ENCODE data around the gene TPGS2. TPM values are rescaled to one million over a fixed set of nuclear protein-coding genes. Genes with fewer than 3 reads are reported as not detected.

The TPGS2 gene
- total RNA-seq, 1 experiment from 2014 or later: 93.3 TPM

DNA sequence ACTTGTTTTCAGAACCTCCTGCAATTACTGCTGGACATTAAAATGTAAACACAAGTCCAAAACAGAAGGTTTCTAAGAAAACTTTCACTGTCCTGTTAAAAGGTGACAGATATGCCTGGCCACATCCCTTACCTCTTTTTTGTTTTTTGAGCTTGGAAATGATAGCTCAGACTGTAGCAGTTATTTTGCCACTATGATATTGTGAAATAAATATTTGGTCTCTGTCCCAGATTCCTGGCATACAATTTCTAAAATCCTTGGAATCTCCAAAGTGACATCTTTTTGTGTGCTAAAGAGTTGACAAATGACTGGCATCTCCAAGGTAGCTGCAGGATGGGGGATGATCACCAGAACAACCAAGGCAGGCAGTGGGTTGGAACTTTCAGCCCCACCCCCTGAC, 16.8 kb downstream of the TPGS2 start:
- no peak overlapping the region for H3K27ac ChIP-seq (ENCODE audit: low read depth, low read length)
- no peaks in the 10 kb centered on the region for H3K9me2 ChIP-seq (ENCODE audit: insufficient read depth)
- H3K9ac ChIP-seq (ENCODE audit: low read length): no peak overlapping the region
- no peaks in the 10 kb centered on the region for H4K20me1 ChIP-seq (ENCODE audit: insufficient read depth)
- no TSS peak for BruUV-seq (replicated peaks)
- no peaks in the 10 kb centered on the region for H3K9me3 ChIP-seq (ENCODE audit: control insufficient read depth in 1 of 2, insufficient read depth in 1 of 2, low read depth in 1 of 2, low read length in 2 of 2)
- no peak overlapping the region for H3K4me3 ChIP-seq (replicated peaks in 1 of 2; ENCODE audit: low read depth in 1 of 2, low read length in 2 of 2)
- H3K4me2 ChIP-seq (ENCODE audit: low read length): no peak overlapping the region
- DNase-seq (ENCODE audit: low read depth, low spot score) (no peak), ATAC-seq (no peak)
- H3K36me3 ChIP-seq (ENCODE audit: control insufficient read depth in 1 of 2, insufficient read depth in 2 of 2, low read length in 2 of 2): peaks cover 6% of the 10 kb centered on the region in 2 experiments; a peak in 2 of 4 replicates
- TF ChIP-seq POLR2AphosphoS5 (IDR thresholded peaks at IDR 0.05; ENCODE audit: low read depth, low read length): no peak
- TF ChIP-seq ZNF274 (IDR thresholded peaks at IDR 0.05; ENCODE audit: low read depth, low read length): no peak
- TF ChIP-seq EZH2phosphoT487 (IDR thresholded peaks at IDR 0.05; ENCODE audit: borderline replicate concordance): no peak
- TF ChIP-seq, protein P1, sequence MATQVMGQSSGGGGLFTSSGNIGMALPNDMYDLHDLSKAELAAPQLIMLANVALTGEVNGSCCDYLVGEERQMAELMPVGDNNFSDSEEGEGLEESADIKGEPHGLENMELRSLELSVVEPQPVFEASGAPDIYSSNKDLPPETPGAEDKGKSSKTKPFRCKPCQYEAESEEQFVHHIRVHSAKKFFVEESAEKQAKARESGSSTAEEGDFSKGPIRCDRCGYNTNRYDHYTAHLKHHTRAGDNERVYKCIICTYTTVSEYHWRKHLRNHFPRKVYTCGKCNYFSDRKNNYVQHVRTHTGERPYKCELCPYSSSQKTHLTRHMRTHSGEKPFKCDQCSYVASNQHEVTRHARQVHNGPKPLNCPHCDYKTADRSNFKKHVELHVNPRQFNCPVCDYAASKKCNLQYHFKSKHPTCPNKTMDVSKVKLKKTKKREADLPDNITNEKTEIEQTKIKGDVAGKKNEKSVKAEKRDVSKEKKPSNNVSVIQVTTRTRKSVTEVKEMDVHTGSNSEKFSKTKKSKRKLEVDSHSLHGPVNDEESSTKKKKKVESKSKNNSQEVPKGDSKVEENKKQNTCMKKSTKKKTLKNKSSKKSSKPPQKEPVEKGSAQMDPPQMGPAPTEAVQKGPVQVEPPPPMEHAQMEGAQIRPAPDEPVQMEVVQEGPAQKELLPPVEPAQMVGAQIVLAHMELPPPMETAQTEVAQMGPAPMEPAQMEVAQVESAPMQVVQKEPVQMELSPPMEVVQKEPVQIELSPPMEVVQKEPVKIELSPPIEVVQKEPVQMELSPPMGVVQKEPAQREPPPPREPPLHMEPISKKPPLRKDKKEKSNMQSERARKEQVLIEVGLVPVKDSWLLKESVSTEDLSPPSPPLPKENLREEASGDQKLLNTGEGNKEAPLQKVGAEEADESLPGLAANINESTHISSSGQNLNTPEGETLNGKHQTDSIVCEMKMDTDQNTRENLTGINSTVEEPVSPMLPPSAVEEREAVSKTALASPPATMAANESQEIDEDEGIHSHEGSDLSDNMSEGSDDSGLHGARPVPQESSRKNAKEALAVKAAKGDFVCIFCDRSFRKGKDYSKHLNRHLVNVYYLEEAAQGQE (IDR thresholded peaks at IDR 0.05; ENCODE audit: low read depth): no peak
- TF ChIP-seq EGR1 (IDR thresholded peaks at IDR 0.05; ENCODE audit: low read depth): no peak
- H3K4me1 ChIP-seq (ENCODE audit: control insufficient read depth in 1 of 2, insufficient read depth in 2 of 2, low read length in 2 of 2): no peaks in the 10 kb centered on the region
- intact Hi-C loops (cut with micrococcal nuclease): no loop called here
- H3K27me3 ChIP-seq (ENCODE audit: insufficient read depth, low read length): no peaks in the 10 kb centered on the region
- H3K79me2 ChIP-seq (ENCODE audit: insufficient read depth, low read length): no peaks in the 10 kb centered on the region; the same call in 1 of the 2 replicates
- ChIA-PET CTCF (no interaction called here), RAD21 (ENCODE audit: low non-redundant PET in 1 of 2, low total read pairs in 2 of 2, uncharacterized antibody in 2 of 2, unreplicated experiment in 2 of 2) (no interaction called here), POLR2A (no interaction called here)
- H2AFZ ChIP-seq (ENCODE audit: low read depth, low read length, poor library complexity, severe bottlenecking): no peak overlapping the region

DNA sequence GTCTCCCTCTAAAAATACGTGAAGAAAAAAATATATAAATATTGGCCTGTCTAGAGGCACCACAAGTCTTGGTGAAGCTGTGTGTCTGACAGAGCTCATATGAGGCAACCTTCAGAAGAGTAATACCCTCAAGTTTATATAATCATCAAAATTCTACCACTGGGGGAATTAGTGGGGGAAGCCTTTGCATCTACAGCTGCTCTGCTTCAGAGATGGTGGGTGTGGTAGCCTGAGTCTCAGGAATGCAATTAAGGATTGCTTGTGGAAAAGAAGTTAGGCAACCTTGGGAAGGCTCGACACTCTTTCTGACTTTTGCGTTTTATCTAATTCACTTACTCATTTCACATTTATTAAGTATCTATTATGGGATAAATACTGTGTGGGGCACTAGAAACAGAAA, 17.4 kb downstream of the TPGS2 start:
- DNase-seq (ENCODE audit: low read depth, low spot score): no peak
- Histone ChIP-seq H3K4me1 (ENCODE audit: control insufficient read depth in 1 of 2, insufficient read depth in 2 of 2, low read length in 2 of 2) (no peaks in the 10 kb centered on the region), H3K9me3 (ENCODE audit: control insufficient read depth in 1 of 2, insufficient read depth in 1 of 2, low read depth in 1 of 2, low read length in 2 of 2) (no peaks in the 10 kb centered on the region), H3K9me2 (ENCODE audit: insufficient read depth) (no peaks in the 10 kb centered on the region), H3K27me3 (ENCODE audit: insufficient read depth, low read length) (no peaks in the 10 kb centered on the region), H3K9ac (ENCODE audit: low read length) (no peak overlapping the region), H3K4me3 (replicated peaks in 1 of 2; ENCODE audit: low read depth in 1 of 2, low read length in 2 of 2) (no peak overlapping the region), H2AFZ (ENCODE audit: low read depth, low read length, poor library complexity, severe bottlenecking) (no peak overlapping the region), H3K36me3 (ENCODE audit: control insufficient read depth in 1 of 2, insufficient read depth in 2 of 2, low read length in 2 of 2) (peaks cover 6% of the 10 kb centered on the region in 2 experiments; a peak in 2 of 4 replicates), H3K4me2 (ENCODE audit: low read length) (no peak overlapping the region), H3K27ac (ENCODE audit: low read depth, low read length) (no peak overlapping the region), H3K79me2 (ENCODE audit: insufficient read depth, low read length) (no peaks in the 10 kb centered on the region; the same call in 1 of the 2 replicates), H4K20me1 (ENCODE audit: insufficient read depth) (no peaks in the 10 kb centered on the region)
- intact Hi-C loops (cut with micrococcal nuclease): no loop called here
- no peak for ATAC-seq
- CTCF ChIA-PET: no interaction called here
- POLR2A ChIA-PET: no interaction called here
- BruUV-seq (replicated peaks): no TSS peak
- RAD21 ChIA-PET (ENCODE audit: low non-redundant PET in 1 of 2, low total read pairs in 2 of 2, uncharacterized antibody in 2 of 2, unreplicated experiment in 2 of 2): no interaction called here
- TF ChIP-seq, protein P2, sequence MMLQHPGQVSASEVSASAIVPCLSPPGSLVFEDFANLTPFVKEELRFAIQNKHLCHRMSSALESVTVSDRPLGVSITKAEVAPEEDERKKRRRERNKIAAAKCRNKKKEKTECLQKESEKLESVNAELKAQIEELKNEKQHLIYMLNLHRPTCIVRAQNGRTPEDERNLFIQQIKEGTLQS (IDR thresholded peaks at IDR 0.05): no peak
- TF ChIP-seq EGR1 (IDR thresholded peaks at IDR 0.05; ENCODE audit: low read depth) (no peak), FOSL1 (IDR thresholded peaks at IDR 0.05; ENCODE audit: low read depth) (no peak), POLR2AphosphoS5 (IDR thresholded peaks at IDR 0.05; ENCODE audit: low read depth, low read length) (no peak), ZFX (IDR thresholded peaks at IDR 0.05) (no peak), EZH2 (IDR thresholded peaks at IDR 0.05) (no peak)
- TF ChIP-seq, protein P3, sequence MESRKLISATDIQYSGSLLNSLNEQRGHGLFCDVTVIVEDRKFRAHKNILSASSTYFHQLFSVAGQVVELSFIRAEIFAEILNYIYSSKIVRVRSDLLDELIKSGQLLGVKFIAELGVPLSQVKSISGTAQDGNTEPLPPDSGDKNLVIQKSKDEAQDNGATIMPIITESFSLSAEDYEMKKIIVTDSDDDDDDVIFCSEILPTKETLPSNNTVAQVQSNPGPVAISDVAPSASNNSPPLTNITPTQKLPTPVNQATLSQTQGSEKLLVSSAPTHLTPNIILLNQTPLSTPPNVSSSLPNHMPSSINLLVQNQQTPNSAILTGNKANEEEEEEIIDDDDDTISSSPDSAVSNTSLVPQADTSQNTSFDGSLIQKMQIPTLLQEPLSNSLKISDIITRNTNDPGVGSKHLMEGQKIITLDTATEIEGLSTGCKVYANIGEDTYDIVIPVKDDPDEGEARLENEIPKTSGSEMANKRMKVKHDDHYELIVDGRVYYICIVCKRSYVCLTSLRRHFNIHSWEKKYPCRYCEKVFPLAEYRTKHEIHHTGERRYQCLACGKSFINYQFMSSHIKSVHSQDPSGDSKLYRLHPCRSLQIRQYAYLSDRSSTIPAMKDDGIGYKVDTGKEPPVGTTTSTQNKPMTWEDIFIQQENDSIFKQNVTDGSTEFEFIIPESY (IDR thresholded peaks at IDR 0.05; ENCODE audit: extremely low read depth, insufficient replicate concordance, low read length): no peak
- TF ChIP-seq, protein P1 (IDR thresholded peaks at IDR 0.05; ENCODE audit: low read depth): no peak

Measured in HCT116 (cell line).